SK-MEL-5 (cell line): ENCODE results near the gene EIPR1. TPM values are rescaled to one million over a fixed set of nuclear protein-coding genes. Genes with fewer than 3 reads are reported as not detected.
"Not testable (repeated sequence)": the region's sequence is repeated elsewhere in the genome, so short reads cannot be mapped to it uniquely, and the experiment has no call there.

Source experiments
- DNase-seq: peaks from one replicate; pipeline ENCODE4 v3.0.0-alpha.2; 2016; ENCODE audit warnings: low read depth, low spot score
- in situ Hi-C: cut with HindIII; loops from 2 replicates; pipeline ENCODE4 v1.10.0; 2016; ENCODE audit warnings: low sequenced_read_pairs, high pct_unique_total_duplicates, low pct_unique_long_range_greater_than_20kb
- total RNA-seq: library from RNA; depleted of rRNA; stranded (reverse); fragments of >200 nt; shearing (Covaris generic); gene quantifications from 2 replicates; pipeline ENCODE4 v1.2.3, GENCODE V29; 2014

EIPR1 gene
- total RNA-seq, 1 experiment from 2014 or later = 73.1 TPM

DNA sequence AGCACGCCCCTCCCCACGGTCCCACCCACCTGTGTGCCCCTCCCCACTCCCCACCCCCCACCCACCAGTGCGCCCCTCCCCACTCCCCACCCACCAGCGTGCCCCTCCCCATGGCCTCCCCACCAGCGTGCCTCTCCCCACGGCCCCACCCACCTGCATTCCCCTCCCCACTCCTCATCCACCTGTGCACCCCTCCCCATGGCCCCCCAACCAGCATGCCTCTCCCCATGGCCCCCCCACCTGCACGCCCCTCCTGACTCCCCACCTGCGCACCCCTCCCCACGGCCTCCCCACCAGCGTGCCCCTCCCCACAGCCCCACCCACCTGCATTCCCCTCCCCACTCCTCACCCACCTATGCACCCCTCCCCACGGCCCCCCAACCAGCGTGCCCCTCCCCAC, 190.2 kb downstream of the EIPR1 start:
- no peak for DNase-seq
- in situ Hi-C loops = no loop called here

DNA sequence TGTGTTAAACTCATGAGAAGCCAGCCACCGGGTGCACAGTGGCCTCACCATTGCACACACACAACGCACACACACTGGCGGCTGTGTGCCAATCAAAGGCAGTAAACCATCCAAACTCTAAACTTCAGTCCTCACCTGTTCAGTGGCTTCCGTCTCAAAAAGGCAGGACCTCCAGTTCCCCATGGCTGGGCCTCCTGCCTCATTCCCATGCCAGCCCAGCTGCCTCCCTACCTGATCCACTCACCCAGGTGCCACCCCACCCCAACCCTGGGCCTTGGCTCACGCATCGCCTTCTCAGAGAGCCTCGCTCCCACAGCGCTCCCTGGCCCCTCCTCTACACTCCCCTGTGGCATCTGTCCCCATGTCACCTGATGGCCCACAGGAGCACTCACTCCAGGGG, 190.9 kb downstream of the EIPR1 start:
- DNase-seq = no peak
- in situ Hi-C loops = no loop called here

DNA sequence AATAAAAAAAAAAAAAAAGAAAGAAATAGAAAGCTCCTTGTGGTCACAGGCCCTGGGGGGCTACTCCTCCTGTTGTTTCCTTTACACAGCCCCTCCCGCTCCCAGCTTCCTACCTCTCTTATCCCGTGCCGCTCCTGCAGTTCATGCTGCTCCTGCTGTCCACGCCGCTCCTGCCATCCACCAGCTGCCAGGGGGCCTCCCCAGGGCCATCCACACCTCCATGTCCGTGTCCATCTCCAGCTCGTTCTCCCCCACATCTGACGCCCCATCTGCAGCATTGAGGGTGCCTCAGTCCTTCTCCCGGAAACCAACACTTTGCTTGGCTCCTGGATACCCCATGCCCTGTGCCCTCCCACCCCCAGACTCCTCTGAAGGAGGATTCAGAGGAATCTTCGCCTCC, 191.7 kb downstream of the EIPR1 start:
- in situ Hi-C loops = no loop called here
- no peak for DNase-seq

DNA sequence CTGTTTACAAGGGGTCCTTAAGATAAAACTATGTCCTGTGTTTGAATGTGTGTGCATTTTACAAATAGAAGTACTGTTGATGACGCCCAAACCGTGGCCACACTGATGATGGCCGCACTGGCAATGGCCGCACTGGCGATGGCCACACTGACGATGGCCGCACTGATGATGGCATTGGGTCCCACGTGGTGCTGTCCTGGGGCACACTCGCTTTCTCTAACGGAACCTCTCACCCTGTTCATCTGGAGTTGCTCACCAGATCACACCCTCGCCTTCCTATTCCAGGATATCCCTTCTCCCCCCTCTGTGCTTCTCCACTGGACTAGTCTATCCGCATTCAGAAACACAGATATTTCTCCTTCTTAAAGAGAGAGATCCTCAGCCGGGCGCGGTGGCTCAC, 192.4 kb downstream of the EIPR1 start:
- in situ Hi-C loops = no loop called here
- DNase-seq = no peak

DNA sequence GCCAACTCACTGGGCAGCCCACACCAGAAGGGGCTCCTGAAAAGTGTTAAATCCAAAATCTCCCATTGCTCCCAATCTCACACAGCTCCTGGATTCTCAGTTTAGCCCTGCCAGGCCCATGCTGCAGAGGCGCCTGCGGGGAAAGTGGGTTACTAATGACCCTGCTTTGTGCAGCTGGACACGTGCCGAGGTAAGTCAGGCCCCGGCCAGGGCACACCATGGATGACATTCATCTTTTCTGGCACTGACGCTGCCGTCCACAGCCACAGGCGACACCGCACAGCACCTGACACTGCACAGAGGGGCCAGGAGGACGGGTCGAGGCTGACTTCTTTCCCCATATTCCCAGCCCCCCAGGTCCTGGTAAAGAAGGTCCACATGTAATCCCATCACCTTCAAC, 193.5 kb downstream of the EIPR1 start:
- in situ Hi-C loops = no loop called here

DNA sequence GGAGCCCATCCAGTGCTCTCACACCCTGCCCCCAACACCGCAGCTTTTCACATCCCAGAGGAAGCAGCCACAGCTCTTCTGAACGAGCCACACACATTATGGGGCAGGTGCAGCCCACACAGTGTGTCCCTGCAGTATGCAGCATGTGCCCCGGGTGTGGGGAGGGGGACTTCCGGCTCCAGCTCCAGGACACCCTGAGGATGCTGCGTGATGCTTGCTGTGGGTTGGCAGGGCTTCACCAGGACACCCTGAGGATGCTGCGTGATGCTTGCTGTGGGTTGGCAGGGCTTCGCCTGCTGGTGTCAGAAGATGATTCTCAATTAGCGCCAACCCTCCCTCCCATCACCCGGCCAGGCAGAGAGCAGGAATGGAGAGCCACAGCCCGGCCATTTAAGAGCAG, 193.9 kb downstream of the EIPR1 start:
- in situ Hi-C loops = no loop called here
- no peak for DNase-seq

More for the DNA sequence above, 193.5 kb downstream of the EIPR1 start:
- DNase-seq = no peak

DNA sequence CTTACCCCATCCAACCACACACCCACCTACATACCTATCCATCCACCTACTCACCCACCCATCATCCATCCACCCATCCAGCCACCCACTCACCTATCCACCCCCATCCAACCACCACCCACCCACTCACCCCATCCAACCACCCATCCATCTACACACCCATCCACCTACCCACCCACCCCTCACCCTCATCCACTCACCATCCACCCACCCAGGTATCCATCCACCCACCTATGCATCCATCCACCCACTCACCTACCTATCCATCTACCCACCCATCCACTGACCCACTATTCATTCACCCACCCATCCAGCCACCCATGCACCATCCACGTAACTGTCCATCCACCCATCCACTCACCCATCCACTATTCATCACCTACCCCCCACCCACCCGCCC, 194.8 kb downstream of the EIPR1 start:
- DNase-seq = no peak

DNA sequence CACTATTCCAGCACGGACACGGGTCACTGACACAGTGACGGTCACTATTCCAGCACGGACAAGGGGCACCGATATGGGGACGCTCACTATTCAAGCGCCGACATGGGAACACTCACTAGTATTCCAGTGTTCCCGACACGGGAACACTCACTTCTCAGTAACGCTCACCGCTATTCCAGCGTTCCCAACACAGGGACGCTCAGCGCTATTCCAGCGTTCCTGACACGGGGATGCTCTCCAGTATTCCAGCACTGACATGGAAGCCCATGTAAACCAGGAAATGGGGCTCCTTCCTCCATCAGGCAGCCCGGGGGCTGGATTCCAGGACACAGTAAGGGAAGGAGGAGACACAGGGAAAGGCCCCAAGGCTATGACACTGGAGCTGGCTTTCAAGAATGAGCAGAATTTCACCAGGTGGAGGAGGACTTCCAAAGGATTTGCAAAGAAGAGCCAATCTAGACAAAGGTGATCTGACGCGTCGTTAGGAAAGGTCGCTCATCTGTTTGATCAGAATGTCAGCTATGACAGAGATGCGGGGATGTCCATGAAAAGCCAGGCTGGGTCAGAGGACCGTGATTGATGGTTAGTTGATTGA, 196.1 kb downstream of the EIPR1 start:
- in situ Hi-C loops = no loop called here
- no peak for DNase-seq

More for the DNA sequence above, 194.8 kb downstream of the EIPR1 start:
- in situ Hi-C loops = no loop called here

DNA sequence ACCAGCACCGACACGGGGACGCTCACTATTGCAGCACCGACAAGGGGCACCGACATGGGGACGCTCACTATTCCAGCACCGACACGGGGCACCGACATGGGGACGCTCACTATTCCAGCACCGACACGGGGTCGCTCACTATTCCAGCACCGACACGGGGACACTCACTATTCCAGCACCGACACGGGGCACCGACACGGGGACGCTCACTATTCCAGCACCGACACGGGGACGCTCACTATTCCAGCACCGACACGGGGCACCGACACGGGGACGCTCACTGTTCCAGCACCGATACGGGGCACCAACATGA, 196.8 kb downstream of the EIPR1 start:
- in situ Hi-C loops, DNase-seq: not testable (repeated sequence)

DNA sequence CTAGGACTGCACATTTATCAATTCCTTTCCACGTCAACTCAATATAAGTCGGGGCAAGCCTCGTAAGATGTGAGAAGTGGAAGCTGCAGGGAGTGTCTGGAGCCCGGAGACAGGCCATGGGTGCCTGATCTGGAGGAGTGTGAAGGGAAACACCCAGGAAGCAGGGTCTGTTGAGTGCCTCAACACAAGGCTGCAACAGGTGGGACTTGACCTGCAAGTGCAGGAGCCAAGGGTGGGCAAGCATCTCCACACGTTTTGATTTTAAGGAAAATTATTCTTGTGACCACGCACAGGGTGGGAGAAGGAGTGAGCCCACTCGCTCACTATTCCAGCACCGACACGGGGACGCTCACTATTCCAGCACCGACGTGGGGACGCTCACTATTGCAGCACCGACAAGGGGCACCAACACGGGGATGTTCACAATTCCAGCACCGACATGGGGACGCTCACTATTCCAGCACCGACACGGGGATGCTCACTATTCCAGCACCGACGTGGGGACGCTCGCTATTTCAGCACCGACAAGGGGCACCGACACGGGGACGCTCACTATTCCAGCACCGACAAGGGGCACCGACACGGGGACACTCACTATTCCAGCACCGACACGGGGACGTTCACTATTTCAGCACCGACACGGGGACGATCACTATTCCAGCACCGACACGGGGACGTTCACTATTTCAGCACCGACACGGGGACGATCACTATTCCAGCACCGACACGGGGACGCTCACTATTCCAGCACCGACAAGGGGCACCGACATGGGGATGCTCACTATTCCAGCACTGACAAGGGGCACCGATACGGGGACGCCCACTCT, 197.3 kb downstream of the EIPR1 start:
- in situ Hi-C loops = no loop called here
- DNase-seq = no peak

DNA sequence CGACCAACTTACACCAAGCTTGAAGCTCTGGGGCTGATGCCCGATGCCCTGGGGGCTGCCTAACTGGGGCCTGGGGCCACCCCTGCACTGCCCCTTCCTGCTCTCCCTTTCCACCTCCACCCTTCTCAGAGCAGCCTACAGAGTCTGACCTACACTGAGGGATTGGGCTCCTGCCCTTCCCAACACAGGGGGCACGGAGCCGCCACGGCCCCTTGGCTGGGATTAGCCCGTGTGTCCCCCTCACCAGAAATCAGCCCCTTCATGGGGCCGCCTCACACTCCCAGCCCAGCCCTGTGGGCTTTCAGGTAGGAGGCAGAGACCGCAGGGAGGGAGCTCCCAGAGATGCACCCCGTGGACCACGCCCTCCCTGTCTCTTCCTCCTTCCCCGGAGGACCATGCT, 198.0 kb downstream of the EIPR1 start:
- in situ Hi-C loops = no loop called here
- DNase-seq = no peak

DNA sequence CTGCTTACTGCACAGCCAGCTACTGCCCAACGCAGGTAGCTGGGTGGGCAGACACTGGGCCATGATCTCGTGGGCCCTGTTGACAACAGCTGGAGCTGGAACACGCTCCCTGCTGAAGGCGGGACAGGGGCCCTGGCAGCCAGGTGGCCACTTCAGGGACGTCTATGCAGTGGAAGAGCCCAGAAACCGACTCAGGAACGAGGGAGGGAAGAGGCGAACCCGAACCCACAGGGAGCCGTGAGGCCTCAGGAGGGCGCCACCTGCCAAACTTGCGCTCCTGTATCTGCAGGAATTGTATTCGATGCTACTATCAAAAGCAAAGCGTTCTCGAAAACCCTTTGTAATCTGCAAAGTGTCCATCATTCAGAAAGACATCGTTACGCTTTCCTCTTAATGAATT, 198.4 kb downstream of the EIPR1 start:
- DNase-seq = no peak
- in situ Hi-C loops = no loop called here

DNA sequence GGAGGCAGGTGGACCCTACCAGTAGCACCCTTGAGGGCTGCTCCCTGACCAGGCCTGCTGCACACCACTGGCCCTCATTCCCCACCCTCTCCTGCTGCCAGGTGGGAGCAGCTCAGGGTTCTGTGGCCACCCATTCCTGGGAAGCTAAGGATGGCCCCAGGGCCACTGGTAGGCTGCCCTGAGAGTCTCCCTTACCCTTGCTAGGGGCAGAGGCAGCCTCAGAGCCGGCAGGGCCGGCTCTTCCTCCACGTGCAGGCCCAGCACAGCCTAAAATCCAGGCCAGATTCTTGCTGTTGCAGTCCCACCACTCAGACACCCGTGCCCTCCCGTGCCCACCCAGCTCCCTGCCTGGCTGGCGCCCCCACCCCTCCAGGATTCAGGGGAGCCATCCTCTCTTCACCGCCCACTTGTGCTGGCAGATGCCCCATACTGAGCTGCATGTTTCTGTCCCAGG, 199.0 kb downstream of the EIPR1 start:
- DNase-seq = no peak
- in situ Hi-C loops = no loop called here

DNA sequence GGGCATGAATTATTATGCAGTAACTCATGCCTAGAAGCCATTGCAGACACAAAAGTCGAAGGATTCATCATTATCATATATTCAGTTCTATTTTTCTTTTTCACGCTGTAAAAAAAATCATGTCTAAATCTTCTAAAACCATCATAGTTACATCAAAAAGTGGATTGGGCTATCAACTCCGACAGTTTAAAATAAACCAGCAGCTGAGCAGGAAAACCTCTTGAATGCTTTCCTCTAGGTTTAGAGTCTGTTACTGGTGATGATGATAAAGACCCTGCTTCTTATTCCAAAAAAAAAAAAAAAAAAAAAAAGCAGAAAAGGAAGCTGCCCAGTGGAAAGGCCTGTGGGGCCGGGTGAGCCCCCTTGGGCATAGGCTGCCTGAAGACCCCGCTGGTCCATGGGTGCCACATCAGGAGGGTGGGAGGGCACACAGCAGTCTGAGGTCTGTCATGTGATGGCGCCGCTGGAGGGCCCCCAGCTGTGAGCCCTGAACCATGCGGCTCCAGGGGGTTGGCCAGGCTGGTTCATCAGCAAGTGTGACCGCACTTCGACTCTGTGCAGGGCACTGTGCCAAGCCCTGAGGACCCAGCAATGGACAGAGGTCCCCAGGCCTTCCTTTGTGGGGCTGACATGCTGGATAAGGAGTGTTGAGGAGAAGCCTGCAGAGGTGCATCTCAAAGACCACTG, 199.6 kb downstream of the EIPR1 start:
- in situ Hi-C loops = no loop called here
- DNase-seq = no peak

DNA sequence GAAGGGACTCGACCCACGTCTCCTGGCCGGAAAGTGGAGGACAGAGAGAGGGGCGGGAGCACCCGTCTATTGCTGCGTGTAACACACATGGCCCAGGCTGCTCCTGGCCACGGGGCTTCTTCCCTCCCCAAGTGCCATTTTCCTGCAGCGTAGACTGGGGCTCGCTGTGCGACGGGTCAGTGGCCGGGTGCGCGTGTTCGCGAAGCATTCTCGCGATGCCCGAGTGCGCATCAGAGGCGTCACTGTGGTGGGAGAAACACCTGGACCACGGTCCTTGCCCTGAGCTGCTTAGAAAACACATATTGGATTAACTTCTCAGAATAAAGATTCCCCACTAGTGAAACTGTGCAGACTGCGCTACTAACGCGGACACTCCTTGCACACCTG, 200.8 kb downstream of the EIPR1 start:
- no peak for DNase-seq
- in situ Hi-C loops = no loop called here

DNA sequence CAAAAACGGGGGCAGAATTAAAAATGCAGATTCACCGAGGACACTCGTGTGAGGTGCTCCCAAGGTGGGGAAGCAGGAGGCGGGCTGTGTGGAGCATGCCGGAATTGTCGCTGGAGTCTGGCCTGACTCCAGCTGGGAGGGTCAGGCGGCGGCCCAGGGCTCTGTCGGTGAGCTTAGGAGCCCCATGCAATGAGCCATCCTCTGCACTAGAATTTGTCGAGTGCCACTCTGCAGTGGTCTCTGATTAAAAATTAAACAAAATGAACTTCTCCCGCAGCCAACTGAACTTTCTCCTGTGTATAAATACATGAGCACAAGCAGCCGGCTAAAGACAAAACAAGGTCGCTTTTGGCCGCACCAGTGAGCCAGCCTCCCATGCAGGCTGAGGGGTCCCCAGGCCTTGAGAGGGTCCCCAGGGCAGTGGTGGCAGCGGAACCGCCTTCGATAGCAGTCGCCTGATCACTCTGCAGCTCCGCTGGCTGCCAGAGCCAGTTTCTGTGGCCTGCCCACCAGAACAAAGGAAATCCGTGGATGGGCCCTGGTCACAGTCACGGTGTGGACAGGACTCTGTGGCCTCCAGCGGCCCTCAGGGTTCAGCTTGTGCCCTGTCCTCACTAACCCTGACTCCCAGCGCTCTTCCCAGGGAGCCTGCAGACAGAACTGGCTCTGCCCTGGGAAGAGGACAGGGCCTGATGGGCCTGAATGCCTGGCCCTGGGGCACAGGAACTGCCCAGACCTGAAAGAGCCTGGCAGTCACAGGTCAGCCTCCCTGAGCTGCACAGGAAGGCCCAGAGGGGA, 201.3 kb downstream of the EIPR1 start:
- in situ Hi-C loops = no loop called here
- no peak for DNase-seq

DNA sequence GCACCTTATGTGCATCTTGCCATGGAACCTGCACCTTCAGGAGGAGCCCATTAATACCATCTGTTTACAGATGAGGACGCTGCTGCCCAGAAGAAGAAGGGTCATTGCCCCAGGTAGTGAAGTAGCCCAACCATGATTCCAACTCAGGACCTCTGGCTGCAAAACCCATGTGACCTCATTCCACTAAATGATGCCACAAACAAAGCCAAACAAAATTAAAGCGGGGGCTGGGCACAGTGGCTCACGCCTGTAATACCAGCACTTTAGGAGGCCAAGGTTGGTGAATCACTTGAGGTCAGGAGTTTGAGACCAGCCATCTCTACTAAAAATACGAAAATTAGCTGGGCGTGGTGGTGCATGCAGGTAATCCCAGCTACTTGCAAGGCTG, 202.1 kb downstream of the EIPR1 start:
- no peak for DNase-seq
- in situ Hi-C loops = no loop called here
